ENCODE results near the gene HNMT. TPM values are rescaled to one million over a fixed set of nuclear protein-coding genes. Genes with fewer than 3 reads are reported as not detected.

The HNMT gene
- total and polyA plus RNA-seq, 2 of the 13 experiments (the other 11 are each of a cell fraction or from before 2014, with no cell fraction given): 279 to 309 TPM

GRCh38 chr2:137966043-137966442 lies 1.8 kb downstream of the HNMT start (continued):
- TF ChIP-seq TFAP4 (IDR thresholded peaks at IDR 0.05; ENCODE audit: borderline replicate concordance, low read depth) (no peak), THAP7 (CRISPR knock-in tag; IDR thresholded peaks at IDR 0.05) (no peak), ZNF772 (CRISPR knock-in tag; IDR thresholded peaks at IDR 0.05) (no peak), SRF (IDR thresholded peaks at IDR 0.05; ENCODE audit: low read depth, low read length) (no peak), STAT5B (CRISPR knock-in tag; IDR thresholded peaks at IDR 0.05) (no peak), FOXK2 (IDR thresholded peaks at IDR 0.05) (no peak), KAT7 (CRISPR knock-in tag; IDR thresholded peaks at IDR 0.05; ENCODE audit: borderline replicate concordance) (peak; percentile 92; the same call in 1 of the 2 replicates), ZBTB44 (CRISPR knock-in tag; IDR thresholded peaks at IDR 0.05) (no peak), HOXA5 (CRISPR knock-in tag; IDR thresholded peaks at IDR 0.05) (no peak), ZNF431 (CRISPR knock-in tag; IDR thresholded peaks at IDR 0.05; ENCODE audit: borderline replicate concordance, low read depth) (no peak), ZNF570 (CRISPR knock-in tag; IDR thresholded peaks at IDR 0.05; ENCODE audit: borderline replicate concordance) (no peak), REST (IDR thresholded peaks at IDR 0.05; ENCODE audit: borderline replicate concordance in 1 of 2, low read depth in 1 of 2, low read length in 2 of 2) (peak in 1 of 2 experiments; percentile 31; a peak in 1 of 4 replicates), GMEB2 (CRISPR knock-in tag; IDR thresholded peaks at IDR 0.05; ENCODE audit: low read depth) (no peak), DPF2 (CRISPR knock-in tag; IDR thresholded peaks at IDR 0.05; ENCODE audit: borderline replicate concordance, low read depth) (no peak), GTF3A (CRISPR knock-in tag; conservative IDR thresholded peaks at IDR 0.05) (no peak), RBFOX2 (IDR thresholded peaks at IDR 0.05; ENCODE audit: low read depth, low read length) (peak; percentile 83), NCOR1 (IDR thresholded peaks at IDR 0.05; ENCODE audit: borderline replicate concordance, low read length) (no peak), SKI (IDR thresholded peaks at IDR 0.05; ENCODE audit: partially characterized antibody) (no peak), ZNF234 (CRISPR knock-in tag; conservative IDR thresholded peaks at IDR 0.05) (no peak)

Measured in HepG2 (cell line).